Right renal pelvis (tissue), 4 donors: Measurements from ENCODE around the gene HACE1. TPM values are rescaled to one million over a fixed set of nuclear protein-coding genes. Genes with fewer than 3 reads are reported as not detected.
"Not testable (repeated sequence)": the region's sequence is repeated elsewhere in the genome, so short reads cannot be mapped to it uniquely, and the experiment has no call there.

Experiments
- DNase-seq, 4 donors: peaks; one replicate each; pipeline ENCODE4 v3.0.0-alpha.2; 2013; ENCODE audit warnings: low read depth in 4 of 4, low spot score in 3 of 4, missing footprints in 1 of 4
- polyA plus RNA-seq, 4 donors: library from polyadenylated mRNA; unstranded; fragments of 120-200 nt; gene quantifications; one replicate each; pipeline ENCODE4 v1.2.1, GENCODE V29; 2013; ENCODE audit not compliant: insufficient read length in 4 of 4

HACE1 gene
- polyA plus RNA-seq, 4 donors: 18.5 to 26.0 (median 22.3) TPM

DNA sequence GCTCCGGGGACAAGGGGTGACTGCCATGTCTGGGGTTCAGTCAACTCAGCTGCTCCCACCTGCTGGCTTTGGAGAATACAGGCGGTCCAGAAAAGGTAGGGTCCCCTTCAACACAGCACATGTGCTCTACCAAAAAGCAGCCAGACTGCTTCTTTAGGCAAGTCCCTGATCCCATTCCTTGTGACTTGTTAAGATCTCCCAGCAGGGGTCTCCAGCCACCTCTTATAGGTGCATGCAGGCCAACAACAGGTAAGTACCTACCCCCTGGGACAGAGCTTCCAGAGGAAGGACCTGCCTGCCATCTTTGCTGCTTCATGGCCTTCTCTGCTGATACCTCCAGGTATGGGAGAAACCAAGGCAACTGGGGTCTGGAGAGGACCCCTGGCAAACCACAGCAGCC, 106.5 kb downstream of the HACE1 start:
- DNase-seq: no peak

DNA sequence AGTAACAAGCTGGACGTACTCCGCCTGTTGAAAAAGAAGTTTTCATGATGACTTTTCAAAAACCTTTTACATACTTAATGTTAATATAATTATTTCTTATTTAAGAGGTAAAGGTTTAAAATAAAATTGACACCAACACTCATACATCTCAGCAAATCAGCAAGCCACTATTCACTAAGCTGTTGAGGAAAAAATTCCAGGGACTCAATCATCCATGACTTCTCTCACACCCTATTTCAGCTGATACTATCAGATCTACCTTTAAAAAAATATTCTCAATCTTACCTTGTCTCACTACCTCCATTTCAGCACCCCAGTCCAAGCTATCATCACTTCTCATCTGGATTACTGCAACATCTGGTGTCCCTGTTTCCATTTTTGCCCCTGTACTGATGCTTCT, 109.3 kb downstream of the HACE1 start:
- peak in 1 of 4 donors; percentile 7 for DNase-seq

GRCh38 chr6:104739124-104739523, 120.6 kb downstream of the HACE1 start:
- DNase-seq: not testable (repeated sequence)

DNA sequence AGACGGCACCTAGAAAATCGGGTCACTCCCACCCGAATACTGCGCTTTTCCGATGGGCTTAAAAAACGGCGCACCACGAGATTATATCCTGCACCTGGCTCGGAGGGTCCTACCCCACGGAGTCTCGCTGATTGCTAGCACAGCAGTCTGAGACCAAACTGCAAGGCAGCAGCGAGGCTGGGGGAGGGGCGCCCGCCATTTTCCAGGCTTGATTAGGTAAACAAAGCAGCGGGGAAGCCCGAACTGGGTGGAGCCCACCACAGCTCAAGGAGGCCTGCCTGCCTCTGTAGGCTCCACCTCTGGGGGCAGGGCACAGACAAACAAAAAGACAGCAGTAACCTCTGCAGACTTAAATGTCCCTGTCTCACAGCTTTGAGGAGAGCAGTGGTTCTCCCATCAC, 122.2 kb downstream of the HACE1 start:
- DNase-seq: not testable (repeated sequence)

DNA sequence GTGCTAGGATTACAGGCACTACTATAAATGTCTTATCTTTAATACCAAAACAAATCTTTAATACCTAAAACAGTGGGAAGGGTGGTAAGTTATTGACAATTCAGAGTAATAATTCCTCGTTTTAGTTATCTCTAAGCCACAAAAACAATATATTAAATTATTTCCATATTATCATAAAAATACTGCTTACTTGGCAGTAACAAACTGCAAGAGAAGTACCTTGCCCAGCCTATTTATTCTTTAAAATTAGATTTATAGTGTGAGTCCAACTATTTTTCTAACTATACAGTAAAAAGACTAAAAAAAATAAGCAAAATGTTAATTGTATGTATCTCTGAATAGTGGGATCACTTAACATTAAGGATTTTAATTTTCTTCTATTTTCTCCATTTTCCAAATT, 123.2 kb downstream of the HACE1 start:
- no peak for DNase-seq

DNA sequence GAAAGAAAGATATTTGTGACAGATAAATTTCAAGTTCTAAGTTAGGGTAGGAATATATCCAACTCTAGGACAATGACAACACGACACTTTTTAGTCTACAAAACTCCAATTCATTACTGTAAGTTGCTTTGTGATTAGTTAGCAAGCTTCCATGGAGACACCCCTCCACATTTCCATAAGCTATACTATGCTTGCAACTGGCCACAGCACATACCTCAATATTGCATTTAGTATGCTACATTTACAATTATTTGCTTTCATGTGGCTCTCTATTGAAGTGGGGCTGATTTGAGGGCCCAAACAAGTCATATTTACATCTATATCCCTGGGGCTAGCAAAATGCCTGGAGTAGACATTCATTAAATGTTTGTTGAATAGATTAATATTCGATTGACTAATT, 129.3 kb downstream of the HACE1 start:
- DNase-seq: no peak

DNA sequence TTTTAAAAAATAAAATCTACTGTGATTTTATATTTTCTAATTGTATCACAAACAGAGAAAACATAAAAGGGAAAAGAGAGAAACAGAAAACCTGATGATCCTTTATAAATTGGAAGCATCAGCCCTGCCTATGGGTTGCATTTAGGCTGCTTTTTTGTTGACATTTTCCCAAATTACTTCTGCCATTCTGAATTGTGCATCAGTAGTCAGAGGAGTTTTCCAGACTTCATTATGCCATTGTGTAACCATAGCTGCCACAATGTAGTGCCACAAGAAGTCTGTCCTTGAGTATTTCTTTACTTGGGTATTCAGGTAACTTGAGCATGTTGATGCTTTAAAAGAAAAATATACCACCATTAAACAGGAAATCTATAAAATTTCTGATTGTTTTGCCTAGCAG, 130.3 kb downstream of the HACE1 start:
- DNase-seq: no peak

GRCh38 chr6:104728448-104728847, 131.3 kb downstream of the HACE1 start:
- DNase-seq: no peak

- DNase-seq: no peak
Measured at GRCh38 chr6:104718672-104719071, 141.0 kb downstream of the HACE1 start.

DNA sequence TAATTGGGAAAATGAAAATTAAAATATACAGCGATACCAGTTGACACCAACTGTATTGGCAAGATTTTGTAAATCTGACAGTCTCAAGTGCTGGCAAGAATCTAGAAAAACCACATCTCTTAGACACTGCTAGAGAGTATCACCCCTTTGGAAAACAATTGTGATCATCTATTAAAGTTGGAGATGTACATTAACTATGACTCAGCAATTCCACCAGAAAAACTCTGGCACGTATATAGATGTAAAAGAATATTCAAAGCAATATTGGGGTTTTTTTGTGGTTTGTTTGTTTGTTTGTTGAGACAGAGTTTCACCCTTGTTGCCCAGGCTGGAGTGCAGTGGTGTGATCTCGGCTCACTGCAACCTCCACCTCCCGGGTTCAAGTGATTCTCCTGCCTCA, 142.9 kb downstream of the HACE1 start:
- DNase-seq: no peak

DNA sequence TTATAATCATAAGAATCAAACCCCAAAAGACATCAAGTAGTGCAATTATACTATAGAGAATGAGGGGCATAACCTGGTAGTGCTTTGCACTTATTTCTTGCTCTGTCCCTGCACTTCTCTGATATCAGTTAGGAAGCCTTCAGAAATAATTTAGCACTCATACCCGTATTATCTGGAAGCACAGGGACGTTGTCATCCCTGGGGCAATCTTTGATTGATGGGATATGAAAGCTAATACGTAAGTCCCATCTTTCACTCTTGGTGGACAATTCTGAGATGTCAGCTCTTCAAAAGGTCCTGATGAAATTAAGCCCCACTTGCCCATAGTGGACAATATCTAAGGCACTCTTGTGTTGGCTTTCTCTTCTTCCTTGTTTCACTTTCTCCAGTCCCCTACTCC, 144.9 kb downstream of the HACE1 start:
- DNase-seq: no peak

DNA sequence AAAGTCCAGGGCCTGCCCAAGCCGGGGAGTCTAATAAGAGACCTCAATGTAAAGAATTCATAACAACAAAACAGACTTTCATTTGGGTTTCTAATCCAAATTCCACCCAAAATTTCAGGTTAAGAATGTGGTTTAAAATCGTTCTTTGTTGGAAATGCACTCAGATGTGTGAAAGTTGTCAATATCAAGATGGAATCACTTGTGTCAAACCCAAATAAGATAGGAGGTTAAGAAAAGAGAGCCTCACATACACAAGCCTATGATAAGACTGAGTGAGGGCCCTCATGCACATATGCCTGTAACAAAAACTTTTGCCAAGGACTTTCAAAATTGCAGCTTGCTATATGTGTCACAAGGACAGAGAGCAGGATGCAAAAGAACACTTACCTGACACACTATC, 145.7 kb downstream of the HACE1 start:
- DNase-seq: no peak

GRCh38 chr6:104711371-104711770, 148.3 kb downstream of the HACE1 start:
- DNase-seq: no peak

GRCh38 chr6:104710543-104711335, 149.0 kb downstream of the HACE1 start:
- no peak for DNase-seq

DNA sequence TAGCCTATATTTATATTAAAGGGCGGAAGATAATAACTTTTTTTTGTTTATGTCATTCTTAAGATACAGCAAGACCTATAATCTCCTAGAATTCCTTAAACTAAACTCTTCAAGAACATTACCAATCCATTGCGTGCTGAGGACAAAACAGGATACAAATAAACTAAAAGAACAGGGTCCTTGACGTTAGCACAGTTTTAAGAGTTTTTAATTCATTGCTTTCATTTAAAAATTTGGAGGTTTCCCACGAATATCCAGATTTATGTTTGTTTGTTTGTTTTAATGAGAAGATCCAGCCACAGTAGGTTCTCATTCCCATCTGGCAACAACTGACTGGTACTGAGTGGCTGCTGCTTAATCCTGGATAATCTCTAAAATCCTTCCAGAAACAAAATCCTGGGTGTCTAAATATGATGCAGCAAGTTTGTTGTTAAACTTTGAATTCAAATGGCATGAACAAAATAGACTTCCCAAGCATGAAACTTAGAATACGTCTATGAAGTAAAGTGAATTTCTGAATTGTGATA, 153.7 kb downstream of the HACE1 start:
- no peak for DNase-seq

DNA sequence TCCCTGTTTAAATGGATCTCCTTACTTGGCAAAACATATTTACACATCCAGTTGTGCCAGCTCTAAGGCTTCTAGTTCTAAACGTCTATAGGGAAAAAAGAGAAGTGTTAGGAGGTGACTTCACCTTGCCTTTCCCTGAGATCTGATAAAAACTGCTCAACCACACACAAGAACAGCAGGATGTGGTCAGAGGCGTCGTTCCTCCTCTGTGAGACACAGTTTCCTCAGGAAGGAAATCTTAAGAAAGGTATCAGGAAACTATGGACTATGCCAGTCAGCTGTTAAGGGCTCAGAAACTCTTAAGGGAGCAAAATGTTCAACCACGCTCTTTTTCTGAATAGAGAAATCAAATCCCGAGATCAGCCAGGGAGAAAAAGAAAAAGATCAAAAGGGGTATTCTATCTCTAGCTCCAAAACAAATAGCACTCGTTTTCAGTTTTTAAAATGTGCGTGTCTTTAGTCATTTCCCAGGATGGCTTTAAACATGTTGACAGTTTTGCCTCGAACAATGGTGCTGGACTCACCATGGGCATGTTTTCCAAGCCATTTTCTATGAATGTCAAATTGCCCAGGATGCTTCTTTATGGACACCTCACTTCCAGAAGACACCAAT, 154.5 kb downstream of the HACE1 start:
- DNase-seq: no peak

GRCh38 chr6:104704191-104704590, 155.5 kb downstream of the HACE1 start:
- DNase-seq: no peak

DNA sequence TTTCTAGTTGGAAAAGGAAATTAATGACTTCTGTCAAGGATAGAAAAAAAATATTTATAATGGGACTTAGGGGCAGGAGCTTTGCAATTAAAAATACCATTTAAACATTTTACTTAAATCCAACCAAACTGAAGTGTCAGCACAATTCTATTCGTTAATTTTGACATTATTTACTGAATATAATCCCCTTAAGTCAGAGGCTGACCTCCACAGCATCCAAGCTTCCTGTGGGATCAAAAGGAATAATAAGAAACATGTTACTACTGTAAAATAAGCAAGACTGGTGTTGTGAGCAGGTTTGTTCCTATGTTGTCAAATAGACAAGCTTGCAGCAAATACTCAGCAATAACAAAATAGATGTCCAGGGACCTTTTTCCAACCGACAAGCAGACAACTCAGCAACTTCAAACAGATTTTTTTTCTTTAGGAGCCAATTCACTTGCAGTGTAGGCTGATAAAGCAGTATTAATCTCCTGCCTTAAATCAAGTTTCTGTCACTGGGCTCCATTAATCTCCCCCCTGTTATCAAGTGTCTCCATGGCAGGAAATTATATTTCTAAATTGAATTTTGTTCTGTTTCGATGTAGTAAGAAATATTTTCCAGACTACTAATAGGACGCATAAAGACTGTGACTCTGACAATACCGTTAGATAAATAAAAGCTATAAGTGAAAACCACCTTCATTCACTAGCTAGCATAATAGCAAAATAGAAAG, 157.4 kb downstream of the HACE1 start:
- DNase-seq: no peak

DNA sequence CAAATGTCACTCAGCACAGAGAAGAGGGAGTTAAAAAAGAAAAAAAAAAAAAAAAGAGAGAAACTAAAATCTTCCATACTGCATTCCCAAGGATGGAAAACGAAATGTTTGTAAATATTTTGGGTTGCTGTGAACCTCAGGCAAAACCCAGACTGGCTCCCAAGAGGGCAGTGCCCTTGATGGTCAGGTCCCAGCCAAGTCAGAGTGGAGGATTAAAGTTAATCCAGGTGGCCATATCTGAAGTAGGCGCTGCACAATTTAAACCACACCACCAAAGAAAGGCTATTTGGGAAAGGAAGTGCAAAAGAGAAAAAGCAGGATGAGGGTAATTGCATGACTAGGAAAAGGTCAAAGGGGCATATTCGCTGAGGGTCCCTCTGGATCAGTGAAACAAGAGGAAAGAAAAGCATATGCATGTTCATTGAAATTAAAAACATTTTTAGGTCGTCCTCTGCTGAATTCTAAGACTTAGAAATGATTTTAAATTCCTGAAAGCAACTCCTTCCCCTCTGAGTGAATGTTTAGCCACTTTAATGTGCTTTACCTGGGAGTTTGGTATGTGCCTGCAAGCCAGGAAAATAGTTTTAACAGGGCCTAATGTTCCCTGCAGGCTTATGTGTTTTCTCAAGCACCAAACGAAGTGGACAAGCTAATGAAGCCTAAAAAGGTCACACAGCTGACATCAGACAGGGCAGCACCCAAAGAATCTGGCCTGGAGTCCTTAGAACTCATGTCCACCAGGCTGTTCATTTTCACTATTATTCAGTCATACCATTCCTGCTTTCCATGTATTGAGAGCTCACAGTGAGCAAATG, 159.1 kb downstream of the HACE1 start:
- DNase-seq: peak in 1 of 4 donors; percentile 40

- DNase-seq: no peak
Measured at GRCh38 chr6:104699593-104700329, 160.0 kb downstream of the HACE1 start.
